Retinal pigment epithelial cell (primary cell): ENCODE measurements around the gene GPC5.

Experiments used
- DNase-seq: peaks from one replicate; pipeline ENCODE4 v3.0.0-alpha.2; 2010; ENCODE audit warnings: low read depth
- H3K4me3 ChIP-seq: 2 replicates; pipeline ENCODE4 v1.5.1; 2011; ENCODE audit warnings: mild to moderate bottlenecking, low read length, control low read depth, moderate library complexity
- TF ChIP-seq, protein P1 (sequence below): conservative IDR thresholded peaks from 2 replicates; pipeline ENCODE4 v1.5.1; 2011; ENCODE audit warnings: low read depth, low read length, control low read depth, inconsistent platforms

Gene GPC5

GRCh38 chr13:92012787-92013186, 614.4 kb downstream of the GPC5 start:
- no peak overlapping the region for H3K4me3 ChIP-seq
- no peak for DNase-seq
- TF ChIP-seq, protein P1, sequence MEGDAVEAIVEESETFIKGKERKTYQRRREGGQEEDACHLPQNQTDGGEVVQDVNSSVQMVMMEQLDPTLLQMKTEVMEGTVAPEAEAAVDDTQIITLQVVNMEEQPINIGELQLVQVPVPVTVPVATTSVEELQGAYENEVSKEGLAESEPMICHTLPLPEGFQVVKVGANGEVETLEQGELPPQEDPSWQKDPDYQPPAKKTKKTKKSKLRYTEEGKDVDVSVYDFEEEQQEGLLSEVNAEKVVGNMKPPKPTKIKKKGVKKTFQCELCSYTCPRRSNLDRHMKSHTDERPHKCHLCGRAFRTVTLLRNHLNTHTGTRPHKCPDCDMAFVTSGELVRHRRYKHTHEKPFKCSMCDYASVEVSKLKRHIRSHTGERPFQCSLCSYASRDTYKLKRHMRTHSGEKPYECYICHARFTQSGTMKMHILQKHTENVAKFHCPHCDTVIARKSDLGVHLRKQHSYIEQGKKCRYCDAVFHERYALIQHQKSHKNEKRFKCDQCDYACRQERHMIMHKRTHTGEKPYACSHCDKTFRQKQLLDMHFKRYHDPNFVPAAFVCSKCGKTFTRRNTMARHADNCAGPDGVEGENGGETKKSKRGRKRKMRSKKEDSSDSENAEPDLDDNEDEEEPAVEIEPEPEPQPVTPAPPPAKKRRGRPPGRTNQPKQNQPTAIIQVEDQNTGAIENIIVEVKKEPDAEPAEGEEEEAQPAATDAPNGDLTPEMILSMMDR = no peak

DNA sequence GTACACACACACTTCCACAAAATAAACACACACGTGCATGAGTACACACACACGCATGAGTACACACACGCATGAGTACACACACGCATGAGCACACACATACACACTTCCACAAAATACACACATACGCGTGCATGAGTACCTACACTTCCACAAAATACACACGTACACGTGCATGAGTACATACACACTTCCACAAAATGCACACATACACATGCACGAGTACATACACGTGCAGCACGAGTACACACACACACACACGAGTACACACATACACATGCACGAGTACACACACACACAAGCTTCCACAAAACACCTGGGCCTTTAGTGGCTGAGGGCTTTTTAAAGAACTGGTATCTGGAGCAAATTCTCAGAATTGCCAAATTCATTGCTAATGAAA, 619.3 kb downstream of the GPC5 start:
- TF ChIP-seq, protein P1 = no peak
- H3K4me3 ChIP-seq = no peak overlapping the region
- no peak for DNase-seq

- no peak for DNase-seq
- TF ChIP-seq, protein P1 = no peak
- no peak overlapping the region for H3K4me3 ChIP-seq
These were observed 630.3 kb downstream of the GPC5 start for GRCh38 chr13:92028695-92029094.

DNA sequence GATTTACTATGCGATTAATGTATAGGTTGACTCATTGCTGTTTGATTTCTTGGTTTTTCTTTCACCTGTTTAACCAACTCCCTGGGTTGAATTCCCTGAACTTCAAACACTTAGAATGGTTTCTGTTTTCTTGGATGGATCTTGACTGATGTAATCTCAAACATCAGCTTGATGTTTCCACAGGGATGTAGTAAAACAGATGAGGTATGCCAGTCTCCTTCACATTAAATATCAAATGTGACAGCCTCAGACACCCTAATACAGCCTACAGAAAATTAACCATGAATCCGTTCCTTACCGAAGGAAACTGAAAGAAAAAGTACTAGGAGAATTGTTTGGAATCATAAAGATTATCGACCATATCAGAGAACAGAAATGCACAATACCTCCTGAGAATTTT, 631.2 kb downstream of the GPC5 start:
- no peak overlapping the region for H3K4me3 ChIP-seq
- DNase-seq = no peak
- TF ChIP-seq, protein P1 = no peak

DNA sequence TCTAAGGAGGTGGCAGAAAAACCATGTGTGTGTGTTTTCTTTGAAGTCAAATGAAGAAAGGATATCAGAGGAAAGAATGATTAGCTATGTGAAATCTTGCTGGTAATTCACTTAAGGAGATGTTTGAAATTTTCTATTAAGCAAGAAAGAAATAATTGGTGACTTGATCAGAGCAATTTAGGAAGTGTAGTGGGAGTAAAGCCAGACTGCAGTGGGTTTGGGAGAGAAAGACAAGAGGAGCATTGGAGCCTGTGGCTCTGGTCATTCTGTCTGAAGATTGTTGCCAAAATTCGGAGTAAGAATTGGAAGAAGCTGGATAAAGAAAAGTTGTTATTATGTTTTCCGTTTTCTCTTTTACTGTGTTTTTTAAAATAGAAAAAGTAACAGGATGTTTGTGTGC, 640.5 kb downstream of the GPC5 start:
- TF ChIP-seq, protein P1 = no peak
- no peak overlapping the region for H3K4me3 ChIP-seq
- no peak for DNase-seq

GRCh38 chr13:92042522-92042921, 644.1 kb downstream of the GPC5 start:
- TF ChIP-seq, protein P1 = no peak
- H3K4me3 ChIP-seq = no peak overlapping the region
- DNase-seq = no peak

DNA sequence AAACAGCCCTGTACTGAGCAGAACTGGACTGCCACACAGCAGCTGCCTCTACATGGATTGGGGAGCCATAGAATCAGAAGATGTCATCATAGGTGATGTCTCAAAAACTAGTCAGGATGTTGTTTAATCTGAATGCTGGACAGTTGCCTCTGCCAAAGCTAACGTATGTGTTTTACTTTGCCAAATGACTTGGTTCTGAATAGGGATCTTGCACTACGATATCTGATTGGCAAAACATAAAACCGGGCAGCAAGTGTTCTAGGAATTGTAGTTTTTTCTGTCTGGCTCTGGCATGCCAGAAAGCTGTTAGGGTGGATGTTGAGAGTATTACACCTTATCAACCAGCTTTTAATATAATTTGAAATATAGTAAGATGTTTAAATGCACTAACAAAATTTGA, 645.9 kb downstream of the GPC5 start:
- TF ChIP-seq, protein P1 = no peak
- DNase-seq = no peak

More for the DNA sequence above, 645.9 kb downstream of the GPC5 start:
- no peak overlapping the region for H3K4me3 ChIP-seq
